GM12878 (cell line): ENCODE measurements around the gene INO80C. TPM values are rescaled to one million over a fixed set of nuclear protein-coding genes. Genes with fewer than 3 reads are reported as not detected.

Source experiments
- ATAC-seq: fragments of 200-7000 bp; cut with Tn5 transposase; 3 replicates; pipeline ENCODE4 v1.9.1; 2020; ENCODE audit warnings: mild to moderate bottlenecking, moderate library complexity
- BruUV-seq: library from RNA; stranded (reverse); fragments of 400-500 nt; replicated peaks from 2 replicates; lab custom pipeline; 2021; lab: Mats Ljungman, UMichigan
- CTCF ChIA-PET: fragments of 300-600 bp; sonication (Branson Sonifier 250); formaldehyde crosslinking; extraction: SDS; loops from one replicate; lab custom pipeline; 2021; ENCODE audit warnings: inconsistent platforms; lab: Yijun Ruan, JAX
- POLR2A ChIA-PET: fragments of 350-600 bp; formaldehyde crosslinking; extraction: SDS; loops from one replicate; lab custom pipeline; 2021; ENCODE audit warnings: inconsistent platforms; lab: Charles Lee
- RAD21 ChIA-PET: fragments of 300-600 bp; sonication (Branson Sonifier 250); formaldehyde crosslinking; loops from one replicate; lab custom pipeline; 2023; ENCODE audit warnings: antibody characterized with exemption; ENCODE audit not compliant: unreplicated experiment; lab: Charles Lee
- SMC1A ChIA-PET: fragments of 300-600 bp; sonication (Branson Sonifier 250); formaldehyde crosslinking; loops from one replicate; lab custom pipeline; 2023; ENCODE audit not compliant: unreplicated experiment, uncharacterized antibody; lab: Charles Lee
- DNase-seq: peaks from one replicate; pipeline ENCODE4 v3.0.0-alpha.2; 2011; ENCODE audit warnings: low read depth, low spot score
- FAIRE-seq: peaks from 3 replicates; lab custom pipeline; 2011; peaks lifted over from hg19 to GRCh38; lab: Jason Lieb, UNC
- H2AFZ ChIP-seq: 2 replicates; pipeline ENCODE4 v1.6.0; 2011; ENCODE audit warnings: low read depth, low read length, control low read depth; ENCODE audit not compliant: control insufficient read depth
- H3K27ac ChIP-seq: 2 replicates; pipeline ENCODE4 v1.5.1; 2011; ENCODE audit warnings: control low read depth; ENCODE audit not compliant: control insufficient read depth, insufficient read depth
- H3K27me3 ChIP-seq, 2 experiments: replicated peaks in 1 of 2; 2 replicates each; pipeline versions ENCODE4 v1.6.0 to v1.6.1; 2011; ENCODE audit warnings: low read length in 1 of 2; ENCODE audit not compliant: control insufficient read depth in 2 of 2, insufficient read depth in 2 of 2
- H3K36me3 ChIP-seq, 2 experiments: 2 replicates each; pipeline ENCODE4 v1.5.1; 2011; ENCODE audit warnings: low read length in 1 of 2; ENCODE audit not compliant: control insufficient read depth in 2 of 2, insufficient read depth in 2 of 2
- H3K4me1 ChIP-seq: 2 replicates; pipeline ENCODE4 v1.6.1; 2011; ENCODE audit warnings: mild to moderate bottlenecking, low read length, moderate library complexity, mixed read lengths; ENCODE audit not compliant: control insufficient read depth, insufficient read depth
- H3K4me2 ChIP-seq: 2 replicates; pipeline ENCODE4 v1.6.0; 2011; ENCODE audit warnings: control low read depth; ENCODE audit not compliant: control insufficient read depth, insufficient read depth
- H3K4me3 ChIP-seq: fragments of 200-600 bp; sonication (generic); 2 replicates; pipeline ENCODE4 v1.5.1; 2016
- H3K79me2 ChIP-seq: 2 replicates; pipeline ENCODE4 v1.6.0; 2011; ENCODE audit warnings: low read length; ENCODE audit not compliant: control insufficient read depth, insufficient read depth
- H3K9ac ChIP-seq: 2 replicates; pipeline ENCODE4 v1.8.0; 2011; ENCODE audit warnings: low read length, control low read depth, mixed read lengths; ENCODE audit not compliant: control insufficient read depth, insufficient read depth
- H3K9me3 ChIP-seq: replicated peaks from 3 replicates; pipeline ENCODE4 v1.5.1; 2011; ENCODE audit warnings: mild to moderate bottlenecking, low read length; ENCODE audit not compliant: control insufficient read depth, insufficient read depth
- H4K20me1 ChIP-seq: 2 replicates; pipeline ENCODE4 v1.6.0; 2011; ENCODE audit not compliant: control insufficient read depth, insufficient read depth
- BHLHE40 ChIP-seq, 2 experiments: fragments of 450-650 bp in 1 of 2; IDR thresholded peaks; 2 replicates each; pipeline ENCODE4 v1.6.1; 2011 to 2017; ENCODE audit warnings: low read depth in 2 of 2, borderline replicate concordance in 1 of 2, improper control_type of control experiment in 1 of 2, low read length in 1 of 2, mild to moderate bottlenecking in 1 of 2
- PAX8 ChIP-seq: fragments of 450-650 bp; IDR thresholded peaks from 2 replicates; pipeline ENCODE4 v1.6.1; 2017; ENCODE audit warnings: mild to moderate bottlenecking, moderate library complexity
- POLR2AphosphoS5 ChIP-seq: IDR thresholded peaks from 2 replicates; pipeline ENCODE4 v1.6.1; 2011; ENCODE audit warnings: mild to moderate bottlenecking, low read length, inconsistent platforms
- YY1 ChIP-seq: IDR thresholded peaks from 2 replicates; pipeline ENCODE4 v1.6.1; 2011; ENCODE audit warnings: low read depth, mild to moderate bottlenecking, low read length
- WGBS: methylation state at CpG from one replicate; pipeline ENCODE4 v1.1.6; 2016; ENCODE audit warnings: low lambda C conversion rate; ENCODE audit not compliant: insufficient replicate concordance, insufficient coverage; ENCODE audit errors: missing lambda C conversion rate; 5-methylcytosine and 5-hydroxymethylcytosine counted together
- in situ Hi-C: fragments of 300-500 bp; cut with MboI; formaldehyde crosslinking; loops from 9 replicates; pipeline ENCODE4 v1.14.3; 2018; ENCODE audit warnings: mixed read lengths
- intact Hi-C: fragments of 100-400 bp; cut with micrococcal nuclease; formaldehyde crosslinking; loops from one replicate; pipeline ENCODE4 v1.14.2; 2022; ENCODE audit not compliant: unreplicated experiment
- polyA plus RNA-seq, 11 experiments: library from polyadenylated mRNA; depleted of rRNA in 4 of 11; unstranded in 6 of 11; stranded (reverse) in 5 of 11; fragments of >200 nt; fragmentation: Nextera tagmentation in 4 of 11; fragmentation: Illumina TruSeq in 1 of 11; extraction: Ambion mirVana in 4 of 11; extraction: Trizol in 1 of 11; gene quantifications; 1 replicate in 1 of 11; 2 replicates in 10 of 11; pipeline versions ENCODE4 v1.2.1 to v1.2.3, GENCODE V29; 2011 to 2016; ENCODE audit warnings: inconsistent platforms in 2 of 11, missing spikeins in 2 of 11, low read depth in 1 of 11
- total RNA-seq, 4 experiments: library from RNA; depleted of rRNA in 3 of 4; stranded (reverse); fragments of >200 nt in 3 of 4; fragmentation: Illumina TruSeq in 1 of 4; extraction: Trizol in 1 of 4; gene quantifications; 2 replicates each; pipeline versions ENCODE4 v1.2.1 to v1.2.3, GENCODE V29; 2013 to 2021
- TF ChIP-seq, protein P1 (sequence below): fragments of 150-350 bp; IDR thresholded peaks from 2 replicates; pipeline ENCODE4 v1.6.1; 2014; ENCODE audit warnings: mild to moderate bottlenecking, low read depth, low read length

Gene INO80C
- total and polyA plus RNA-seq, 10 of the 15 experiments (the other 5 are each of a cell fraction or from before 2014, with no cell fraction given) = 9.9 to 43.2 (median 30.1) TPM

DNA sequence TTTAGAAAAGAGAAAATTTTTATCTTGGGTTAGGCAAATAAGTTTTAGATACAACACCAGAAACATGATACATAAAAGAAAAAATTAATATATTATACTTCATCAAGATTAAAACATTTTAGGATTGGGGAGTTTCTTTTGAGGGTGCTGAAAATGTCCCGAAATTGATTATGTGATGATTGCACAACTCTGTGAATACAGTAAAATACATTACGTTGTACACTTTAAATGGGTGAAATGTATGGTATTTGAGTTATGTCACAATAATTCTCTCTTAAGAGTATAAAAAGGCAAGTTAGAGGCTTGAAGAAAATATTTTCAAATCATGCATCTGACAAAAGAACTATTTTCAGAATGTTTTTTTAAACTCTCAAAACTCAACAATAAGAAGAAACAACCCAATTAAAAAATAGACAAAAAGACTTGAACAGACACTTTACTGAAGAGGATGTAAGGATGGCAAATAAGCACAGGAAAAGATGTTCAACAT lies 36.2 kb upstream of the INO80C start:
- in situ Hi-C loops = no loop called here
- no peaks in the 10 kb centered on the region for H3K79me2 ChIP-seq
- no peak for FAIRE-seq

DNA sequence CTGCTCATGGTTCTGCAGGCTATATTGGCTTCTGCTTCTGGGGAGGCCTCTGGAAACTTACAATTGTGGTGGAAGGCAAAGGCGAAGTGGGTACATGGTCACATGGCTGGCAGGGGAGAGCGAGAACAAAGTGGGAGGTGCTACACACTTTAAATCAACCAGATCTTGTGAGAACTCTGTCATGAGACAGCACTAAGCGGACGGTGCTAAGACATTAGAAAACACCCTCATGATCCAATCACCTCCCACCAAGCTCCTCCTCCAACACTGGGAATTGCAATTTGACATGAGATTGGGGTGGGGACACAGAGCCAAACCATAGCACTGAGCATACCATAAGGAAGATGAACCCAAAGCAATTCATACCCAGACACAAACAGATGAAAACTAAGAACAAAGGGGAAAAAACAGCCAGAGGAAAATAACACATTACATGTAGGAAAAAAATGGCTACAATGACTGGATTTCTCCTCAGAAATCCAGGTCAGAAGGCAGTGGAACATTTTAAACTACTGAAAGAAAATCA lies 31.1 kb upstream of the INO80C start:
- Histone ChIP-seq H2AFZ (no peak overlapping the region), H3K4me1 (no peaks in the 10 kb centered on the region), H3K36me3 (no peaks in the 10 kb centered on the region), H3K4me3 (no peak overlapping the region), H3K4me2 (no peak overlapping the region), H3K9me3 (no peaks in the 10 kb centered on the region; the same call in 2 of the 3 replicates)
- POLR2A ChIA-PET = no interaction called here
- DNase-seq = no peak
- BruUV-seq = no TSS peak
- SMC1A ChIA-PET = interaction anchor here (0.8 kb wide), 1 partner anchor 17 kb away, joined by 3 read pairs; no protein-coding TSS in a partner anchor
- FAIRE-seq = no peak
- TF ChIP-seq YY1 = no peak
- TF ChIP-seq, protein P1, sequence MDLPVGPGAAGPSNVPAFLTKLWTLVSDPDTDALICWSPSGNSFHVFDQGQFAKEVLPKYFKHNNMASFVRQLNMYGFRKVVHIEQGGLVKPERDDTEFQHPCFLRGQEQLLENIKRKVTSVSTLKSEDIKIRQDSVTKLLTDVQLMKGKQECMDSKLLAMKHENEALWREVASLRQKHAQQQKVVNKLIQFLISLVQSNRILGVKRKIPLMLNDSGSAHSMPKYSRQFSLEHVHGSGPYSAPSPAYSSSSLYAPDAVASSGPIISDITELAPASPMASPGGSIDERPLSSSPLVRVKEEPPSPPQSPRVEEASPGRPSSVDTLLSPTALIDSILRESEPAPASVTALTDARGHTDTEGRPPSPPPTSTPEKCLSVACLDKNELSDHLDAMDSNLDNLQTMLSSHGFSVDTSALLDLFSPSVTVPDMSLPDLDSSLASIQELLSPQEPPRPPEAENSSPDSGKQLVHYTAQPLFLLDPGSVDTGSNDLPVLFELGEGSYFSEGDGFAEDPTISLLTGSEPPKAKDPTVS = no peak
- TF ChIP-seq PAX8 = no peak
- TF ChIP-seq BHLHE40 (IDR thresholded peaks at IDR 0.05; ENCODE audit: borderline replicate concordance in 1 of 2, low read depth in 2 of 2, low read length in 1 of 2) = no peak
- TF ChIP-seq, all 136 proteins: peak for 0
- ChIA-PET CTCF (no interaction called here), RAD21 (no interaction called here)
- intact Hi-C loops (no loop called here), in situ Hi-C loops (no loop called here)
- no peaks in the 10 kb centered on the region for H3K79me2 ChIP-seq
- WGBS = 68% methylated on average over 4 of the region's 4 CpGs
- no peak overlapping the region for H3K27ac ChIP-seq
- no peak overlapping the region for H3K9ac ChIP-seq
- no peak for ATAC-seq
- H4K20me1 ChIP-seq = no peaks in the 10 kb centered on the region
- peaks cover 0 to 3% of the 10 kb centered on the region in 2 experiments; a peak in 1 of 4 replicates for H3K27me3 ChIP-seq

More for the DNA sequence above, 36.2 kb upstream of the INO80C start:
- H3K27me3 ChIP-seq = no peaks in the 10 kb centered on the region
- WGBS = 26% methylated on average over 2 of the region's 2 CpGs
- H3K9ac ChIP-seq = no peak overlapping the region
- H3K27ac ChIP-seq = no peak overlapping the region
- ATAC-seq = no peak
- POLR2A ChIA-PET = no interaction called here
- no peaks in the 10 kb centered on the region; the same call in 1 of the 3 replicates for H3K9me3 ChIP-seq
- RAD21 ChIA-PET = no interaction called here
- SMC1A ChIA-PET = interaction anchor here (1.0 kb wide), 1 partner anchor 17 kb away, joined by 3 read pairs; no protein-coding TSS in a partner anchor
- intact Hi-C loops = no loop called here
- no peak overlapping the region for H3K4me3 ChIP-seq
- CTCF ChIA-PET = interaction anchor here (1.6 kb wide), 1 partner anchor 10 kb away, joined by 3 read pairs; no protein-coding TSS in a partner anchor
- H3K4me2 ChIP-seq = no peak overlapping the region
- H3K4me1 ChIP-seq = no peaks in the 10 kb centered on the region
- no peak for DNase-seq
- no TSS peak for BruUV-seq
- no peak for TF ChIP-seq POLR2AphosphoS5
- H4K20me1 ChIP-seq = no peaks in the 10 kb centered on the region
- H2AFZ ChIP-seq = no peak overlapping the region
- no peaks in the 10 kb centered on the region for H3K36me3 ChIP-seq
